Measurements from ENCODE around the gene LLGL2.

DNA sequence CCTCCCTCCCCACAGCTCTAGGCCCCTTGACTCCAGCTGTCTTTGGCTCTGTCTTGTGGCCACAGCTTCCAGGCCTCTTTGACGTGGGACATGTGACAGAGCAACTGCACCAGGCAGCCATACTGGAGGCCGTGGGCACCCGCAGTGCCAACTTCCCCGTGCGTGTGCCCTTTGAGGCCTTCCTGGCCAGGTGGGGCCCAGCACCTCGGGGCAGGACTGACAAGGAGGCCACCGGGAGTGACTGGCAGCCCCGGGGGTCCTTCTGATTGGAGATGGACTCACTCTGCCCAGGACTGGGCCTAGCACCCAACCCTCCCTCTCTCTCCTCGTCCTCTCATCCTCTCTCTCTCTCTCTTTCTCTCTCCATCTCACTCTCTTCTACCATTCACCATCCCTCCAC lies 77.6 kb downstream of the LLGL2 start:
- no peak for TF ChIP-seq POLR2AphosphoS5 (IDR thresholded peaks at IDR 0.05)
- TF ChIP-seq, protein P1, sequence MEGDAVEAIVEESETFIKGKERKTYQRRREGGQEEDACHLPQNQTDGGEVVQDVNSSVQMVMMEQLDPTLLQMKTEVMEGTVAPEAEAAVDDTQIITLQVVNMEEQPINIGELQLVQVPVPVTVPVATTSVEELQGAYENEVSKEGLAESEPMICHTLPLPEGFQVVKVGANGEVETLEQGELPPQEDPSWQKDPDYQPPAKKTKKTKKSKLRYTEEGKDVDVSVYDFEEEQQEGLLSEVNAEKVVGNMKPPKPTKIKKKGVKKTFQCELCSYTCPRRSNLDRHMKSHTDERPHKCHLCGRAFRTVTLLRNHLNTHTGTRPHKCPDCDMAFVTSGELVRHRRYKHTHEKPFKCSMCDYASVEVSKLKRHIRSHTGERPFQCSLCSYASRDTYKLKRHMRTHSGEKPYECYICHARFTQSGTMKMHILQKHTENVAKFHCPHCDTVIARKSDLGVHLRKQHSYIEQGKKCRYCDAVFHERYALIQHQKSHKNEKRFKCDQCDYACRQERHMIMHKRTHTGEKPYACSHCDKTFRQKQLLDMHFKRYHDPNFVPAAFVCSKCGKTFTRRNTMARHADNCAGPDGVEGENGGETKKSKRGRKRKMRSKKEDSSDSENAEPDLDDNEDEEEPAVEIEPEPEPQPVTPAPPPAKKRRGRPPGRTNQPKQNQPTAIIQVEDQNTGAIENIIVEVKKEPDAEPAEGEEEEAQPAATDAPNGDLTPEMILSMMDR (IDR thresholded peaks at IDR 0.05): no peak
- no peak for TF ChIP-seq POLR2A (IDR thresholded peaks at IDR 0.05)
- no peak for TF ChIP-seq EP300 (IDR thresholded peaks at IDR 0.05; ENCODE audit: low read depth)

All from transverse colon (tissue), 4 donors.